HG02759 (cell line): ENCODE measurements around the gene ANKLE1.

Experiments
- ATAC-seq: cut with Tn5 transposase; IDR thresholded peaks from one replicate; pipeline ENCODE4 v1.9.1; 2021; ENCODE audit warnings: mild to moderate bottlenecking, moderate library complexity; ENCODE audit not compliant: unreplicated experiment

Gene ANKLE1

GRCh38 chr19:17305216-17305516 lies 23.5 kb downstream of the ANKLE1 start:
- no peak for ATAC-seq

- ATAC-seq: peak; percentile 70
Observed at GRCh38 chr19:17305517-17306284, 24.0 kb downstream of the ANKLE1 start, which contains the start of gene MRPL34. Gene MRPL34, plus strand, starts transcription at chr19:17305872. Its CDS starts 21 bp downstream, at chr19:17305893.

GRCh38 chr19:17306285-17306714 lies 24.6 kb downstream of the ANKLE1 start:
- no peak for ATAC-seq

GRCh38 chr19:17307876-17308377 lies 26.2 kb downstream of the ANKLE1 start:
- no peak for ATAC-seq

- ATAC-seq: peak; percentile 58
Observed at GRCh38 chr19:17309198-17309964, 27.7 kb downstream of the ANKLE1 start, which contains the start of gene DDA1. Gene DDA1, plus strand, starts transcription at chr19:17309563. Its CDS starts 92 bp downstream, at chr19:17309655.

GRCh38 chr19:17309965-17310461 lies 28.3 kb downstream of the ANKLE1 start:
- ATAC-seq: no peak

GRCh38 chr19:17311455-17312188 lies 29.9 kb downstream of the ANKLE1 start:
- ATAC-seq: no peak

GRCh38 chr19:17312189-17313113 lies 30.8 kb downstream of the ANKLE1 start:
- ATAC-seq: no peak

- ATAC-seq: no peak
Observed at GRCh38 chr19:17314007-17314593, 32.4 kb downstream of the ANKLE1 start.

- no peak for ATAC-seq
Observed at GRCh38 chr19:17318966-17319365, 37.3 kb downstream of the ANKLE1 start.

GRCh38 chr19:17319473-17320238 lies 38.0 kb downstream of the ANKLE1 start:
- no peak for ATAC-seq

- no peak for ATAC-seq
Observed at GRCh38 chr19:17320435-17320834, 38.7 kb downstream of the ANKLE1 start.

GRCh38 chr19:17321655-17322489 lies 40.2 kb downstream of the ANKLE1 start:
- ATAC-seq: no peak

- no peak for ATAC-seq
Observed at GRCh38 chr19:17322854-17323253, 41.2 kb downstream of the ANKLE1 start.

- ATAC-seq: no peak
Observed at GRCh38 chr19:17323300-17323963, 41.7 kb downstream of the ANKLE1 start.

- no peak for ATAC-seq
Observed at GRCh38 chr19:17323964-17324332, 42.2 kb downstream of the ANKLE1 start.

- no peak for ATAC-seq
Observed at GRCh38 chr19:17324357-17325114, 42.8 kb downstream of the ANKLE1 start.
